ENCODE measurements around the gene NRAP.

Gene NRAP

GRCh38 chr10:113553149-113553548, 110.7 kb downstream of the NRAP start:
- no peak for ATAC-seq
- no peak overlapping the region for H3K4me3 Mint-ChIP-seq
- H3K27ac Mint-ChIP-seq: no peak overlapping the region
- H3K27me3 Mint-ChIP-seq: peaks cover 32% of the 10 kb centered on the region
- H3K4me1 Mint-ChIP-seq: peaks cover 6% of the 10 kb centered on the region
- H3K36me3 Mint-ChIP-seq: no peaks in the 10 kb centered on the region
- H3K9me3 Mint-ChIP-seq: no peaks in the 10 kb centered on the region

- no peak for ATAC-seq
- H3K27me3 Mint-ChIP-seq: peaks cover 31% of the 10 kb centered on the region
- H3K4me1 Mint-ChIP-seq: peaks cover 6% of the 10 kb centered on the region
- no peak within 1 kb of the TSS for H3K27ac Mint-ChIP-seq
- H3K4me3 Mint-ChIP-seq: no peak within 1 kb of the TSS
- H3K36me3 Mint-ChIP-seq: no peaks in the 10 kb centered on the region
- no peaks in the 10 kb centered on the region for H3K9me3 Mint-ChIP-seq
Measured at GRCh38 chr10:113552701-113553100, 111.1 kb downstream of the NRAP start, which contains the start of gene HABP2. Gene HABP2, plus strand, starts transcription at chr10:113553053. Its CDS starts 69 bp downstream, at chr10:113553122.

- Mint-ChIP-seq H3K36me3 (no peaks in the 10 kb centered on the region), H3K27me3 (peaks cover 24% of the 10 kb centered on the region), H3K27ac (no peak overlapping the region), H3K9me3 (no peaks in the 10 kb centered on the region), H3K4me3 (no peak overlapping the region), H3K4me1 (peaks cover 6% of the 10 kb centered on the region)
- ATAC-seq: no peak
Measured at GRCh38 chr10:113552014-113552413, 111.8 kb downstream of the NRAP start.

GRCh38 chr10:113550365-113550764, 113.5 kb downstream of the NRAP start:
- Mint-ChIP-seq H3K27ac (no peak overlapping the region), H3K4me3 (no peak overlapping the region), H3K36me3 (no peaks in the 10 kb centered on the region), H3K4me1 (peaks cover 6% of the 10 kb centered on the region), H3K9me3 (no peaks in the 10 kb centered on the region), H3K27me3 (peaks cover 21% of the 10 kb centered on the region)
- ATAC-seq: no peak

GRCh38 chr10:113549856-113550255, 114.0 kb downstream of the NRAP start:
- Mint-ChIP-seq H3K36me3 (no peaks in the 10 kb centered on the region), H3K9me3 (no peaks in the 10 kb centered on the region), H3K27ac (no peak overlapping the region)

GRCh38 chr10:113547426-113547825, 116.4 kb downstream of the NRAP start:
- no peaks in the 10 kb centered on the region for H3K36me3 Mint-ChIP-seq
- peaks cover 6% of the 10 kb centered on the region for H3K4me1 Mint-ChIP-seq

More at GRCh38 chr10:113549856-113550255, 114.0 kb downstream of the NRAP start:
- peaks cover 6% of the 10 kb centered on the region for H3K4me1 Mint-ChIP-seq
- no peak for ATAC-seq
- H3K27me3 Mint-ChIP-seq: peaks cover 21% of the 10 kb centered on the region
- no peak overlapping the region for H3K4me3 Mint-ChIP-seq

GRCh38 chr10:113544392-113544791, 119.4 kb downstream of the NRAP start:
- Mint-ChIP-seq H3K9me3 (no peaks in the 10 kb centered on the region), H3K36me3 (no peaks in the 10 kb centered on the region), H3K27me3 (no peaks in the 10 kb centered on the region), H3K4me3 (no peak overlapping the region), H3K27ac (no peak overlapping the region), H3K4me1 (no peaks in the 10 kb centered on the region)
- ATAC-seq: no peak

More at GRCh38 chr10:113547426-113547825, 116.4 kb downstream of the NRAP start:
- Mint-ChIP-seq H3K27ac (no peak overlapping the region), H3K4me3 (no peak overlapping the region), H3K27me3 (peaks cover 12% of the 10 kb centered on the region), H3K9me3 (no peaks in the 10 kb centered on the region)
- ATAC-seq: no peak

GRCh38 chr10:113543107-113543955, 120.5 kb downstream of the NRAP start:
- Mint-ChIP-seq H3K9me3 (no peaks in the 10 kb centered on the region), H3K27ac (no peak overlapping the region), H3K4me1 (no peaks in the 10 kb centered on the region), H3K4me3 (no peak overlapping the region), H3K27me3 (no peaks in the 10 kb centered on the region), H3K36me3 (no peaks in the 10 kb centered on the region)
- ATAC-seq: no peak

GRCh38 chr10:113541549-113541927, 122.3 kb downstream of the NRAP start:
- Mint-ChIP-seq H3K36me3 (no peaks in the 10 kb centered on the region), H3K27ac (no peak overlapping the region), H3K27me3 (peaks cover 9% of the 10 kb centered on the region), H3K9me3 (no peaks in the 10 kb centered on the region), H3K4me3 (no peak overlapping the region), H3K4me1 (no peaks in the 10 kb centered on the region)
- ATAC-seq: no peak

- ATAC-seq: peak; percentile 28
- peaks cover 9% of the 10 kb centered on the region for H3K27me3 Mint-ChIP-seq
- H3K9me3 Mint-ChIP-seq: no peaks in the 10 kb centered on the region
- no peak overlapping the region for H3K27ac Mint-ChIP-seq
- no peaks in the 10 kb centered on the region for H3K4me1 Mint-ChIP-seq
- H3K36me3 Mint-ChIP-seq: no peaks in the 10 kb centered on the region
- no peak overlapping the region for H3K4me3 Mint-ChIP-seq
Measured at GRCh38 chr10:113540845-113541548, 122.8 kb downstream of the NRAP start.

- Mint-ChIP-seq H3K9me3 (no peaks in the 10 kb centered on the region), H3K27ac (no peak overlapping the region), H3K4me3 (no peak overlapping the region), H3K27me3 (peaks cover 9% of the 10 kb centered on the region), H3K4me1 (no peaks in the 10 kb centered on the region), H3K36me3 (no peaks in the 10 kb centered on the region)
- ATAC-seq: no peak
Measured at GRCh38 chr10:113539789-113540188, 124.1 kb downstream of the NRAP start.
